ENCODE data around the gene LCE6A.

GRCh38 chr1:152836870-152837269 is 5.8 kb upstream of the LCE6A start:
- TF ChIP-seq, protein P1, sequence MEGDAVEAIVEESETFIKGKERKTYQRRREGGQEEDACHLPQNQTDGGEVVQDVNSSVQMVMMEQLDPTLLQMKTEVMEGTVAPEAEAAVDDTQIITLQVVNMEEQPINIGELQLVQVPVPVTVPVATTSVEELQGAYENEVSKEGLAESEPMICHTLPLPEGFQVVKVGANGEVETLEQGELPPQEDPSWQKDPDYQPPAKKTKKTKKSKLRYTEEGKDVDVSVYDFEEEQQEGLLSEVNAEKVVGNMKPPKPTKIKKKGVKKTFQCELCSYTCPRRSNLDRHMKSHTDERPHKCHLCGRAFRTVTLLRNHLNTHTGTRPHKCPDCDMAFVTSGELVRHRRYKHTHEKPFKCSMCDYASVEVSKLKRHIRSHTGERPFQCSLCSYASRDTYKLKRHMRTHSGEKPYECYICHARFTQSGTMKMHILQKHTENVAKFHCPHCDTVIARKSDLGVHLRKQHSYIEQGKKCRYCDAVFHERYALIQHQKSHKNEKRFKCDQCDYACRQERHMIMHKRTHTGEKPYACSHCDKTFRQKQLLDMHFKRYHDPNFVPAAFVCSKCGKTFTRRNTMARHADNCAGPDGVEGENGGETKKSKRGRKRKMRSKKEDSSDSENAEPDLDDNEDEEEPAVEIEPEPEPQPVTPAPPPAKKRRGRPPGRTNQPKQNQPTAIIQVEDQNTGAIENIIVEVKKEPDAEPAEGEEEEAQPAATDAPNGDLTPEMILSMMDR (IDR thresholded peaks at IDR 0.05), result no peak
- no peak for TF ChIP-seq EZH2phosphoT487 (IDR thresholded peaks at IDR 0.05)
